Motor neuron (in vitro differentiated cells): ENCODE measurements around the gene B3GNT9. TPM values are rescaled to one million over a fixed set of nuclear protein-coding genes. Genes with fewer than 3 reads are reported as not detected.

Source experiments
- ATAC-seq, 8 experiments: fragments of 200-7000 bp; cut with Tn5 transposase; replicated peaks in 6 of 8; 2 replicates each; pipeline ENCODE4 v1.8.0; 2021; ENCODE audit warnings: mild to moderate bottlenecking in 8 of 8, moderate library complexity in 8 of 8
- H3K27ac ChIP-seq, 2 donors: fragments of 250-450 bp; sonication (Bioruptor Pico); 2 replicates each; pipeline ENCODE4 v1.9.0; 2021; ENCODE audit warnings: antibody characterized with exemption in 2 of 2, mild to moderate bottlenecking in 2 of 2, moderate library complexity in 1 of 2
- H3K4me1 ChIP-seq, 2 donors: fragments of 250-450 bp; sonication (Bioruptor Pico); replicated peaks in 1 of 2; 2 replicates each; pipeline ENCODE4 v1.6.1; 2021; ENCODE audit warnings: antibody characterized with exemption in 2 of 2, mild to moderate bottlenecking in 2 of 2, moderate library complexity in 1 of 2
- H3K4me3 ChIP-seq, 5 donors: fragments of 250-450 bp; sonication (Bioruptor Pico); 2 replicates each; pipeline ENCODE4 v1.9.0; 2021; ENCODE audit warnings: antibody characterized with exemption in 5 of 5, mild to moderate bottlenecking in 5 of 5, moderate library complexity in 4 of 5
- WGBS, 10 experiments: fragments of 450-650 bp; shearing (Covaris generic); methylation state at CpG; one replicate each; pipeline ENCODE4 v1.0.0; 2022; 5-methylcytosine and 5-hydroxymethylcytosine counted together
- in situ Hi-C, 9 experiments: fragments of 400-800 bp; cut with MboI; loops; one replicate each; pipeline ENCODE4 v1.15.0; 2021; ENCODE audit warnings: low sequenced_read_pairs in 9 of 9, low pct_unique_long_range_greater_than_20kb in 2 of 9; ENCODE audit not compliant: unreplicated experiment in 9 of 9
- total RNA-seq, 8 experiments: library from RNA; unstranded; fragments of 300-600 nt; gene quantifications; 2 replicates each; pipeline versions ENCODE4 v1.2.3 to v1.2.4, GENCODE V29; 2022

B3GNT9 gene, protein sequence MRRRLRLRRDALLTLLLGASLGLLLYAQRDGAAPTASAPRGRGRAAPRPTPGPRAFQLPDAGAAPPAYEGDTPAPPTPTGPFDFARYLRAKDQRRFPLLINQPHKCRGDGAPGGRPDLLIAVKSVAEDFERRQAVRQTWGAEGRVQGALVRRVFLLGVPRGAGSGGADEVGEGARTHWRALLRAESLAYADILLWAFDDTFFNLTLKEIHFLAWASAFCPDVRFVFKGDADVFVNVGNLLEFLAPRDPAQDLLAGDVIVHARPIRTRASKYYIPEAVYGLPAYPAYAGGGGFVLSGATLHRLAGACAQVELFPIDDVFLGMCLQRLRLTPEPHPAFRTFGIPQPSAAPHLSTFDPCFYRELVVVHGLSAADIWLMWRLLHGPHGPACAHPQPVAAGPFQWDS
- 10 to 100 TPM in 2 of 8 experiments, 1 to 10 TPM in 4, under 1 TPM in 2; 0.54 to 20.9 (median 4.3) TPM for total RNA-seq

DNA sequence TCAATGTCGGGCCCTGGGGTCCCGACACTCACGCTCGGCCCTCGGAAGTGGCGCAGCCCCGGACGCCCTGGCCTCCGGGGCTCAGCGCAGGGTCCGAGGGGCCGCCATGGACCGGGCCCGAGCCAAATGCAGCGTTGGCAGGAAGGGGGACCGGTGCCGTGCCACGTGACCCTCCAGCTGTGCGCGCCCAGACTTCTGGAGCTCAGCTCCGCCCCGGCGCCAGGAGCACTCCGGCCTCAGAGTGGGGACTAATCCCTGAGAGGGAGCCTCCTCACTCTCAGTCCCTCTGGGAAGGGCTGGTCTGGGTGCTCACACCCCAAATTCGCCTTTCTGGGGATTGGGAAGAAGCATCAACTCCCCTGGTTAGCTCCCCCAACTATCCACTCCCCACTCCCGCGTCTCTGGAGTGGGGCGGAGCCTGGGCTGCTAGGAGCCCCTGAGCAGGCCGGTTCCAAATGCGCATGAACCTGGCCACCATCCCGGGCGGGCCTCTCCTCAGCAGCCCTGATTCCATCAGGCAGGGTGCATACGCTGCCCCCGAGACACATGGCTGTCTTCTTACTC, at the start of gene B3GNT9:
TSS of gene B3GNT9 (minus strand) at position 166 of the 564 bp plus-strand sequence. CDS start 513 bp downstream, outside the sequence.
- Histone ChIP-seq H3K4me1 (peaks cover 4 to 9% of the 10 kb centered on the region in 2 donors), H3K4me3 (peak within 1 kb of the TSS; percentile 14 to 43 (median 36)), H3K27ac (peak within 1 kb of the TSS in 1 of 2 donors; percentile 40)
- in situ Hi-C loops = loop anchor here (10.0 to 25.0 kb wide), 3 partner anchors 164 to 196 kb away; partner anchors contain the start of genes CES3 (in 7 of the 9) and CES4A (in 1 of the 9)
- peak; percentile 60 to 80 (median 70) for ATAC-seq
- 0% methylated on average over 2 to 5 of the region's 34 CpGs; no CpG with 5 or more reads in 8 of the 10 experiments for WGBS, 10 experiments

DNA sequence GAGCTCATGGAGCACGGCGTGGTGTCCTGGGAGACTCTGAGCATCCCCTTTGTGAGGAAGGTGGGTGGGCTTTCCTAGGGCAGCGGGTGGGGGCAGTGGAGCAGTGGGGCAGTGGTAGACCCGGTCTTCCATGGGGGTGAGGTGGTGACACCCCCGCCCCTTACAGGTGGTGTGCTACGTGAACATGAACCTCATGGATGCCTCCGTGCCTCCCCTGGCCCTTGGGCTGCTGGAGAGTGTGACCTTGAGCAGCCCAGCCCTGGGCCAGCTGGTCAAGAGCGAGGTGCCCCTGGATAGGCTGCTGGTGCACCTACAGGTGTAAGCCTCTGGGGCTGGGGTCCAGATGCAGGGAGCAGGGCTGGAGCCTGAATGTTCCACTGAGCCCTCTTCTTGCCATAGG, 49.7 kb upstream of the B3GNT9 start:
- in situ Hi-C loops = no loop called here
- Histone ChIP-seq H3K27ac (no peak overlapping the region), H3K4me1 (no peaks in the 10 kb centered on the region), H3K4me3 (no peak overlapping the region)
- 76% methylated on average over 3 of the region's 8 CpGs; no CpG with 5 or more reads in 9 of the 10 experiments for WGBS, 10 experiments
- ATAC-seq = no peak

DNA sequence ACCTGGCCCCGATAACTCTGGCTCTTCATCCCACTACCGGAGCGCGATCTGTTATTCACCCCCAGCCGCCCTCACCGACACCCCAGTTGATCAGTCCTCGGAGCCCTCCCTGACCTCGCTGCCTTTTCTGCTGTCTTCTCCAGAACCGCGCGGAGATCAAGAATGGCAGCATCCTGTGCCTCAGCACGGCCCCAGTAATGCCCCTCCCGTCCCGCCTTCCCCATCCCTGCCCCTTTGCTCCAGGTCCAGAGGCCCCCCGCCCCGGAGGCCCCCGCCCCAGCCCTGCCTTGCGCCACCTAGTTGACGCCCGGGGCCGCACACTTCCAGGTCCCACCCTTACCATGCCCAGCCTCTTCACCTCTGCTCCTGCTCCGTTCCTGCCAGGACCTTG, 49.0 kb upstream of the B3GNT9 start:
- WGBS, 10 experiments = no CpG with 5 or more reads among the region's 22 CpGs
- Histone ChIP-seq H3K27ac (no peak overlapping the region), H3K4me1 (no peaks in the 10 kb centered on the region), H3K4me3 (no peak overlapping the region)
- in situ Hi-C loops = no loop called here
- peak in 1 of 8 experiments; percentile 1 for ATAC-seq

DNA sequence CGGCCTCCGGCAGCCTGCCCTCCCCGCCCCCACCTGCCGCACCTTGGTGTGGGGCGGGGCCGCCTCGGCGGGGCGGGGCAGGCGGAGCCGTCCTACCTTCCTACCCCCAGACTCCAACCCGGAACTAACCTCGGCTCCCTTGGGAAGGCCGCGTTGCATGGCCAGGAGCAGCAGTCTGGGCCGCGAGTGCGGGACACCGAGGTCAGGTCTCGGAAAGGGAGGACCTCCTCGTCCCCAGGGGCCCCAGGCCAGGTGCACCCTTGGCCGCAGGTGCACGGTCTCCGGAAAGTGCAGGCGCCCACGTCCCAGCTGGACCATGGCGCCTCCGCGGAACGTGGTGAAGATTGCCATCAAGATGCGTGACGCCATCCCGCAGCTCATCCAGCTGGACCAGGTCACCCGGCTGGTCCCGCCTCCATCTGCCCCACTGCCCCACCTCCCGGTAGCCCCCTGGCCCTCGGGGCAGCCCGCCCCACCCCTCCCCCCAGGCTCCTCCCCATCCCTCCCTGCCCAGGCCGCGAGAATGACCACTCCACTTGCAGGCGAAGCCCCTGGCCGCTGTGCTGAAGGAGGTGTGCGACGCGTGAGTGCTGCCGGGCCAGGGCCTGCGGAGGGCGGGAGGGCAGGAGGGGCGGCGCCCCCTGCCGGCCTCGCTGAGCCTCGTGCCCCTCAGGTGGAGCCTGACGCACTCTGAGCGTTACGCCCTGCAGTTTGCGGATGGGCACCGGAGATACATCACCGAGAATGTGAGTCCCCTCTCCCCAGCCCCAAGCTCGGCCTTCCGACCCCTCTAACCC, 48.4 kb upstream of the B3GNT9 start, which contains the start of gene ELMO3:
TSS of gene ELMO3 (plus strand) at position 121 of the 797 bp plus-strand sequence. CDS start at position 317, 196 bp downstream.
- no peaks in the 10 kb centered on the region for H3K4me1 ChIP-seq
- H3K4me3 ChIP-seq = no peak within 1 kb of the TSS
- H3K27ac ChIP-seq = no peak within 1 kb of the TSS
- in situ Hi-C loops = no loop called here
- WGBS, 10 experiments = 40% methylated on average over 1 of the region's 61 CpGs; no CpG with 5 or more reads in 9 of the 10 experiments
- peak in 4 of 8 experiments; percentile 2 to 9 (median 6) for ATAC-seq

DNA sequence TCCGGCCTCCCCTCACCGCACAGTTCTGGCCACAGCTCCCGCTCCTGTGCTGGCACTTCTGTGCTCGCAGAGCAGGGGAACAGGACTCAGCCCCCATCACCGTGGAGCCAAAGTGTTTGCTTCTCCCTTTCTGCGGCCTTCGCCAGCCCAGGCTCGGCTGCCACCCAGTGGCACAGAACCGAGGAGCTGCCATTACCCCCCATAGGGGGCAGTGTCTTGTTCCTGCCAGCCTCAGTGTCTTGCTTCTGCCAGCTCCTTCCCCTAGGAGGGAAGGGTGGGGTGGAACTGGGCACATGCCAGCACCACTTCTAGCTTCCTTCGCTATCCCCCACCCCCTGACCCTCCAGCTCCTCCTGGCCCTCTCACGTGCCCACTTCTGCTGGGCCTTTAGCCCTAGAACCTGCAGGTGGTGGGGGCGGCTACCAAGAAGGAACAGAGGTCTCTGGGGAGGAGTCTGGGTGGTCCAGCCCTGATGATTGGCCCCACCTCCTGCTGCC, 47.5 kb upstream of the B3GNT9 start:
- H3K4me1 ChIP-seq = peaks cover 3 to 7% of the 10 kb centered on the region in 2 donors
- ATAC-seq = peak; percentile 10 to 87 (median 44)
- in situ Hi-C loops = no loop called here
- H3K4me3 ChIP-seq = no peak overlapping the region
- no peak overlapping the region for H3K27ac ChIP-seq
- WGBS, 10 experiments = 10 to 93% (median 91%) methylated on average over 2 to 4 of the region's 12 CpGs; no CpG with 5 or more reads in 7 of the 10 experiments

DNA sequence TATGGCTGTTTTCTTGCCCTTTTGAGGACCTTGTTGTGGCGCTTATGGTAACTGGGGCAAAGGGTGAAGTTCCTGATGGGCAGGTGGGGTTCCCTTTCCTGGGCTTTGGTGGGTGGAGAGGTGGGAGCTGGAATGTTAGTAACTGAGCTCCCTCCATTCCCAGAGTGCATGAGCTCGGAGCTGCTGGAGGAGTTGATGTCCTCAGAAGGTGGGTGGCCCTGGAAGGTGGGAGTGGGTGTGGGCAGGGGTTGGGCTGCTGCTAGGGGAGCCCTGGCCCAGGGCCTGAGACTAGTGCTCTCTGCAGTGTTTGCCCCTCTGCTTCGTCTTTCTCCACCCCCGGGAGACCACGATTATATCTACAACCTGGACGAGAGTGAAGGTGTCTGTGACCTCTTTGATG, 46.9 kb upstream of the B3GNT9 start:
- peak in 3 of 8 experiments; percentile 2 to 8 (median 2) for ATAC-seq
- in situ Hi-C loops = no loop called here
- H3K4me1 ChIP-seq = peaks cover 9 to 12% of the 10 kb centered on the region in 2 donors
- H3K4me3 ChIP-seq = no peak overlapping the region
- 60 to 80% (median 77%) methylated on average over 1 to 3 of the region's 6 CpGs; no CpG with 5 or more reads in 7 of the 10 experiments for WGBS, 10 experiments
- no peak overlapping the region for H3K27ac ChIP-seq

DNA sequence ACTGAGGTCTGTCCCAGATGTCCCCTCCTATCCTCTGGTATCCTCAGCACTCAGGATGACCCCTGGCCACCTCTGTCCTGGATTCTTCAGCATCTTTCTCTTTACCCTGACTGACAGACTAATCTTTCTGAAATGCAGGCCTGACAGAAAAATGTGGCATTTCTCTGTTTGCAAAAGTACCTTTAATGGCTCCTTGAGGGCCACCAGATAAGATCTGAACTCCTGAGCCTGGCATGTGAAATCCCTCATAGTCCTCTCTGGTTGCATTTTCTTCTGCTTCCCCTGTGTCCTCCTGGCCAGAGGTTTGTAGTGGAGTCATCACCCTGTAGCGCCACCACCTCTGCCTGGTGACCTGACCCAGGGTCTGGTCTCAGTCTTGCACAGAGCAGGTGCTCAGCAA, 46.1 kb upstream of the B3GNT9 start:
- ATAC-seq = no peak
- no peak overlapping the region for H3K4me3 ChIP-seq
- peaks cover 9 to 12% of the 10 kb centered on the region in 2 donors for H3K4me1 ChIP-seq
- WGBS, 10 experiments = 100% methylated on average over 1 of the region's 1 CpG; no CpG with 5 or more reads in 8 of the 10 experiments
- in situ Hi-C loops = no loop called here
- no peak overlapping the region for H3K27ac ChIP-seq

DNA sequence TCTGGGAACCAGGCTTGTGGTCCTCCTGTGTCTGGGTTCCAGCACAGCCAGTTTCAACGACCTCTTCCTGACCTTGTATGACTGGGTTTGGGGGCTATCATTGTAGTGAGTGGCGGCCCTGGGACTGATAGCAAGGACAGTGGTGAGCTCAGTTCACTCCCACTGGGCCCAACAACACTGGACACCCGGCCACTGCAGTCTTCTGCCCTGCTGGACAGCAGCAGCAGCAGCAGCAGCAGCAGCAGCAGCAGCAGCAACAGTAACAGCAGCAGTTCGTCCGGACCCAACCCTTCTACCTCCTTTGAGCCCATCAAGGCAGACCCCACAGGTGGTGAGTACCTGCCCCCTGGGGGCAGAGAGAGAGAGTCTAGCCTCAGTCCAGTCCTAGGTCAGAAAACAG, 44.9 kb upstream of the B3GNT9 start:
- no peak for ATAC-seq
- peaks cover 12% of the 10 kb centered on the region in 2 donors for H3K4me1 ChIP-seq
- in situ Hi-C loops = no loop called here
- 20 to 100% (median 80%) methylated on average over 1 to 2 of the region's 5 CpGs; no CpG with 5 or more reads in 6 of the 10 experiments for WGBS, 10 experiments
- H3K27ac ChIP-seq = no peak overlapping the region
- no peak overlapping the region for H3K4me3 ChIP-seq

DNA sequence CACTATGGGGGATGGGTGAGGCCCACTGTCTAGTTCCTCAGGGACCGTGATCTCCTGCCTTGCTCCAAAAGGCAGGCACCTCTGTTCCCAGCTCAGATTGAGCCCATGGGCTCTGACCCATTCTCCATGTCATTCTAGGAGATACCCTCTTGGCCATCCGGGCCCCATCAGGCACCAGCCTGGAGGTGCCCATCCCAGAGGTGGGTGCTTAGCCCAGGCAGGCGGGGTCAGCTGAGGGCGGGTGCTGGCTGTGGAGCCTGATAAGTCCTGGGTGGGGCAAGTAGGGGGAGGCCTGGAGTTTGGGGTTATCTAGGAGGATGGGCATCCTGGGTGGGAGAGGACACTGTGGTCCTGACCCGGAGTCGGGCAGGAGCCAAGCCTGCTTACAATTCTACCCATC, 43.5 kb upstream of the B3GNT9 start:
- Histone ChIP-seq H3K27ac (no peak overlapping the region), H3K4me1 (peaks cover 12 to 16% of the 10 kb centered on the region in 2 donors), H3K4me3 (no peak overlapping the region)
- in situ Hi-C loops = no loop called here
- WGBS, 10 experiments = 67 to 100% methylated on average over 1 of the region's 6 CpGs; no CpG with 5 or more reads in 8 of the 10 experiments
- ATAC-seq = no peak

DNA sequence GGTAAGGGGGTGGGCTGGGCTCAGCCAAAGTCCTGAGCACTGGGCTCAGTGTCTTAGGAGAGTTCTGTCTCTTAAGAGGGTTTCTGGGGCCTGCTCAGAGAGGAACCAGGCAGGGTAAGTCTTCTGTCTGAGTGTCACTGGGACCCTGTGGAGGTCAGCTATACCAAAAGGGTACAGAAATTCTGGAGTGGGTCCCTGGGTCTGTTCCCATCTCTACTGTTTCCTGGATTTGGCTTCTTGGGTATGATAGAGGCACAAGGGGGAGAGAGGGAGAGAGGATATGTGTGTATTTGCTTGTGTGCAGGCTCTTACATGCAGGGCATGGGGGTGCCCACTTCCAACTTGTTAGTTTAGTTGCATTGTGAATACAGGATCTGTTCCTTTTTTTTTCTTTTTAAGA, 42.7 kb upstream of the B3GNT9 start:
- H3K4me1 ChIP-seq = peaks cover 12 to 16% of the 10 kb centered on the region in 2 donors
- no peak for ATAC-seq
- no peak overlapping the region for H3K27ac ChIP-seq
- in situ Hi-C loops = no loop called here
- peak overlapping the region in 4 of 5 donors; percentile 79 to 98 (median 88) for H3K4me3 ChIP-seq

DNA sequence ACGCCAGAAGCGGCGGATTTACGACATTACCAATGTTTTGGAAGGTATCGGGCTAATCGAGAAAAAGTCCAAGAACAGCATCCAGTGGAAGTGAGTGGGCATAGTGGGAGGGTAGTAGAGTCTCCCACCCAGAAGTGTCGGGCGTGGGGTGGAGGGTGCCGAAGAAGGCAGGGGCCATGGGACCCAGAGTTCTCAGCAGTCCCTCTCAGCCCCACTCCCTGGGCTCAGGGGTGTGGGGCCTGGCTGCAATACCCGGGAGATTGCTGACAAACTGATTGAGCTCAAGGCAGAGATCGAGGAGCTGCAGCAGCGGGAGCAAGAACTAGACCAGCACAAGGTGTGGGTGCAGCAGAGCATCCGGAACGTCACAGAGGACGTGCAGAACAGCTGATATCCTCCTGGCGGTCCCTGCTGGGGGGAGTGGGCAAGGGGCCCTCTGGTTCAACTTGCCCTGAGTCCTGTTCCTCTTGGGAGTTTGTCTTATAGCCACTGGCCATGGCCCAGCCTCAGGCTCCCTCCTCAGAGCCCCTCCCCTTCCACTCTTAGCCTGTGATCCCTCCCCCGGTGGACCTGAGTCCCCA, 42.1 kb upstream of the B3GNT9 start:
- in situ Hi-C loops = no loop called here
- H3K27ac ChIP-seq = peak overlapping the region; percentile 86 to 92
- 10 to 36% (median 20%) methylated on average over 1 to 6 of the region's 17 CpGs; no CpG with 5 or more reads in 7 of the 10 experiments for WGBS, 10 experiments

DNA sequence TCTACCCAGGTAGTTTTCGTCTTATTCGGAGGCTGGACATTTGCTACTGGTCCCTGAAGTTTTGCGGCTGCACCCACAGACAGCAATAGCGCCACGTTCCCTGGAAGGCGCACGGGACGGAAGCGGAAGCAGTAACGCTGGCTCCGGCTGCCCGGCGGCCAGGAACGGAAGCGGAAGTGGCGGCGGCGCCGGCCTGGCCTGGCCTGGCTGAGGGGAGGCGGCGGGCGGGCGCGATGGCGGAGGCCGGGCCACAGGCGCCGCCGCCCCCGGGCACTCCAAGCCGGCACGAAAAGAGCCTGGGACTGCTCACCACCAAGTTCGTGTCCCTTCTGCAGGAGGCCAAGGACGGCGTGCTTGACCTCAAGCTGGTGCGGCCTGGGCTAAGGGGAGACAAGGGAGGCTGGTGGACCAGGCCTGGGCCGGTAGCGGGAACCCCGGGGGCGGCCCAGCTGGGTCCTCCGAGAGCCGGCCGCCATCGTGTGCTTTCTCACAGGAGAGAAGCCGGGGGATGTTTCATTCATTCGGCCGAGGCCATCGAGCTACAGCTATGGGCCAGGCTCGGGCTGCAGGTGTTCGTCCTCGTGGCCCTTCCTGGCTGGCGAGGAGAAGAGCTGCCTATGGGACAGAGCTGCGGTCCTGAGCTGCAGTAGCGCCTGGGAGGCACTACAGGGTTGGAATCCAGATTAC, 41.3 kb upstream of the B3GNT9 start, which contains the start of gene E2F4:
TSS of gene E2F4 (plus strand) at position 161 of the 687 bp plus-strand sequence. CDS start at position 234, 73 bp downstream.
- peak; percentile 92 to 99 (median 95) for ATAC-seq
- peaks cover 12 to 16% of the 10 kb centered on the region in 2 donors for H3K4me1 ChIP-seq
- peak within 1 kb of the TSS; percentile 86 to 92 for H3K27ac ChIP-seq
- H3K4me3 ChIP-seq = peak within 1 kb of the TSS; percentile 79 to 98 (median 89)
- 0% methylated on average over 1 to 17 of the region's 54 CpGs; no CpG with 5 or more reads in 4 of the 10 experiments for WGBS, 10 experiments
- in situ Hi-C loops = no loop called here

More for the DNA sequence above, 42.1 kb upstream of the B3GNT9 start:
- Histone ChIP-seq H3K4me1 (peaks cover 12 to 16% of the 10 kb centered on the region in 2 donors), H3K4me3 (peak overlapping the region; percentile 79 to 98 (median 89))
- no peak for ATAC-seq
